Epithelial cell of esophagus (primary cell): Measurements from ENCODE around the gene TSSK1B.

Experiments used
- DNase-seq: peaks from one replicate; pipeline ENCODE4 v3.0.0; 2010; ENCODE audit warnings: low read depth
- H3K4me3 ChIP-seq: 2 replicates; pipeline ENCODE4 v1.5.1; 2011; ENCODE audit warnings: mild to moderate bottlenecking, low read length, control low read depth
- TF ChIP-seq, protein P1 (sequence below): IDR thresholded peaks from 2 replicates; pipeline ENCODE4 v1.5.1; 2011; ENCODE audit warnings: low read depth, mild to moderate bottlenecking, low read length, control low read depth, inconsistent platforms; ENCODE audit not compliant: insufficient read depth; ENCODE audit errors: missing control alignments

TSSK1B gene

DNA sequence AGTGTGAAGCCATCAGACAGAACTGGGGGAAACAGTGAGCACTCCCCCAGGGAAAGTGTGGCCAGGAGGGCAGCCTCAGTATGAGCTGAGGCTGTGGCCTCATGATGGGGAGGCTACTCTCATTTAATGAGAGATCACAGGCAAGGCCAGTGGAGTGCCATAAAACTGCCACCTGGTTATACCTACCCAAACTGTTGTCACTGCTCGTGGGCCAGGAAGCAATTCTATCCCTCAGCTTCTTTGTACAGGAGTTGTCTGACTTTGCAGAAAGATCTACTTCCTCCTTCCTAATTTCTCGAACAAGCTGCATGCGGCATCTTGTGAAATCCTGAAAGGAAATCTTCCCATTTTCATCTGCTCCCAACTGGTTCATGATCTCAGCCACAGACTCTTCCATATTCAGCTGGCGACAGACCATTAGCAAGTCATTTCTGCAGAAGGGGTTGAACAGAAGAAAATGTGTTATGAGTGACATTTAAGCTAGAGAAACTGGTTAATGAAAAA lies 50.0 kb downstream of the TSSK1B start:
- TF ChIP-seq, protein P1, sequence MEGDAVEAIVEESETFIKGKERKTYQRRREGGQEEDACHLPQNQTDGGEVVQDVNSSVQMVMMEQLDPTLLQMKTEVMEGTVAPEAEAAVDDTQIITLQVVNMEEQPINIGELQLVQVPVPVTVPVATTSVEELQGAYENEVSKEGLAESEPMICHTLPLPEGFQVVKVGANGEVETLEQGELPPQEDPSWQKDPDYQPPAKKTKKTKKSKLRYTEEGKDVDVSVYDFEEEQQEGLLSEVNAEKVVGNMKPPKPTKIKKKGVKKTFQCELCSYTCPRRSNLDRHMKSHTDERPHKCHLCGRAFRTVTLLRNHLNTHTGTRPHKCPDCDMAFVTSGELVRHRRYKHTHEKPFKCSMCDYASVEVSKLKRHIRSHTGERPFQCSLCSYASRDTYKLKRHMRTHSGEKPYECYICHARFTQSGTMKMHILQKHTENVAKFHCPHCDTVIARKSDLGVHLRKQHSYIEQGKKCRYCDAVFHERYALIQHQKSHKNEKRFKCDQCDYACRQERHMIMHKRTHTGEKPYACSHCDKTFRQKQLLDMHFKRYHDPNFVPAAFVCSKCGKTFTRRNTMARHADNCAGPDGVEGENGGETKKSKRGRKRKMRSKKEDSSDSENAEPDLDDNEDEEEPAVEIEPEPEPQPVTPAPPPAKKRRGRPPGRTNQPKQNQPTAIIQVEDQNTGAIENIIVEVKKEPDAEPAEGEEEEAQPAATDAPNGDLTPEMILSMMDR: no peak
- no peak for DNase-seq

DNA sequence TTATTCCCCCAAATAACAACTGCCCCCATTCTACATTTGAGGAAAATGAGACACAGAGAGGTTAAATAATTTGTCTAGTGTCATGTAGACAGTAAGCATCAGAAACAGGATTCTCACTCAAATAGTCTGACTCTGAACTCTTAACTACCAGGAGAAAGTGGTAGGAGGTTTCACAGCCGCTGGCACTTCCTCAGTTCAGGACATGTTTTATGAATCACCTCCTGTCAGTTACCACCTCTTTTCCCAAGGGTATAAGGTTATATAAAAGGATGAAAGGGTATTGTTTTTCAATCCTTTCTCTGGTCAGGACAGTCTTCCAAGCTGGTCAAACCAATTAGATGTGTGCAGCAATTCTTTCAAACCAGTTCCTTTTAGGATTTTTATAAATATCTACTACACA lies 52.1 kb downstream of the TSSK1B start:
- H3K4me3 ChIP-seq: no peak overlapping the region
- DNase-seq: peak; percentile 85
- TF ChIP-seq, protein P1: no peak

More for the DNA sequence above, 50.0 kb downstream of the TSSK1B start:
- no peak overlapping the region for H3K4me3 ChIP-seq
